ENCODE measurements around the gene GKN2. TPM values are rescaled to one million over a fixed set of nuclear protein-coding genes. Genes with fewer than 3 reads are reported as not detected.
"Not testable (repeated sequence)": the region's sequence is repeated elsewhere in the genome, so short reads cannot be mapped to it uniquely, and the experiment has no call there.

The GKN2 gene
- total RNA-seq, 1 donor from 2014 or later, result not detected

DNA sequence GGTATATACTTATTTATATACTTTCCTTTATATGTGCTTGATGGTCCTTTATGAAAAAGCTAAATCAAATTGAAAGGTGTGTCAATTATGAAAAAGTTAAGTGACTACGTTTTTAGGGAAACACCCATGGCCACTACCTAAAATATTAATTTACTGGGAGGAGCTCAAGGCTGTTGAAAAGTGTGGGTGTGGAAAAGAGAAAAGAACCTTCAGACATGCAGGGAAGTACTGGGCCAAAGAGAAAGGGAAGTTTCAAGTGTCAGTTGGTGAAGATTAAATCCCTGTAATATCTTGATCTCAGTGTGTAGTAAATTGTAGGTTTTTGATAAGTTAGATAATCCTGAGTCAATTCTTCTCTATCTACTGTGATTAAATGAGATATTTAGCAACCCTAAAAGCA is 15.5 kb upstream of the GKN2 start:
- Histone ChIP-seq H3K9ac (ENCODE audit: low read depth in 1 of 3, low read length in 3 of 3) (no peak overlapping the region), H3K4me1 (ENCODE audit: control insufficient read depth in 3 of 3, insufficient read depth in 3 of 3, low read length in 3 of 3) (no peaks in the 10 kb centered on the region), H3K27ac (ENCODE audit: low read depth, low read length) (no peak overlapping the region), H3K9me3 (ENCODE audit: control insufficient read depth in 3 of 3, low read length in 3 of 3) (no peaks in the 10 kb centered on the region), H3K27me3 (ENCODE audit: control insufficient read depth in 3 of 3, insufficient read depth in 3 of 3, low read length in 3 of 3) (no peaks in the 10 kb centered on the region), H3K4me3 (ENCODE audit: low read length in 3 of 3) (no peak overlapping the region), H3K36me3 (ENCODE audit: control insufficient read depth in 3 of 3, insufficient read depth in 3 of 3, low read length in 3 of 3) (no peaks in the 10 kb centered on the region)

DNA sequence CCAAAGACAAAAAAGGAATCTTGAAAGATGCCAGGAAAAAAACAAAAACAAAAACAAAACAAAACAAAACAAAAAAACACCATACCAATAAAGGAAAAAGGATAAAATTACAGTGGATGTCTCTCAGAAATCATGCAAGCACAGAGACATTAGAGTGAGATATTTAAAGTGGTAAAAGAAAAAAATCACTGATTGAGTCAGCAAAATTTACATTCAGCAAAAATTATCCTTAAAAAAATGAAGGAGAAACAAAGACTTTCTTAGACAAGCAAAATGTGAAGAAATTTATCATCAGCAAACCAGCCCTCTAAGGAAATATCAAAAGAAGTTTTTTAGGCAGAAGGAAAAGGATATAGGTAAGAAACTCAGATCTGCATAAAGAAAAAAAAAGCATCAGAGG is 11.6 kb upstream of the GKN2 start:
- Histone ChIP-seq H3K9me3 (ENCODE audit: control insufficient read depth in 3 of 3, low read length in 3 of 3) (no peaks in the 10 kb centered on the region), H3K4me1 (ENCODE audit: control insufficient read depth in 3 of 3, insufficient read depth in 3 of 3, low read length in 3 of 3) (no peaks in the 10 kb centered on the region), H3K36me3 (ENCODE audit: control insufficient read depth in 3 of 3, insufficient read depth in 3 of 3, low read length in 3 of 3) (no peaks in the 10 kb centered on the region), H3K27ac (ENCODE audit: low read depth, low read length) (no peak overlapping the region), H3K4me3 (ENCODE audit: low read length in 3 of 3) (no peak overlapping the region), H3K27me3 (ENCODE audit: control insufficient read depth in 3 of 3, insufficient read depth in 3 of 3, low read length in 3 of 3) (no peaks in the 10 kb centered on the region), H3K9ac (ENCODE audit: low read depth in 1 of 3, low read length in 3 of 3) (no peak overlapping the region)

DNA sequence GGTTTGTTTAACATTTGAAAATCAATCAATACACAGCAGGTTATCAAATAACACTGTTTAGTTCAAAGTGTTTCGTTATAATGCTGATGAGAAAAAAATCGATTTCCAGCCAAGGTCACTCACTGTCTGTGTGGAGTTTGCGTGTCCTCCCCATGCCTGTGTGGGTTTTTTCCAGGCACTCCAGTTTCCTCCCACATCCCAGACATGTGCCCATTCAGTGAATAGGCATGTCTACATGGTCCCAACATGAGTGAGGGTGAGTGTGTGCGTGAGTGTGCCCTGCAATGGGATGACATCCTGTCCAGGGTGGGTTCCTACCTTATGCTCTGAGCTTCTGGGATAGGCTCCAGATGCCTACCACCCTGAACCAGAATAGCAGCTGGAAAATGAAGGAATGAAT is 8.7 kb upstream of the GKN2 start:
- Histone ChIP-seq H3K9ac (ENCODE audit: low read depth in 1 of 3, low read length in 3 of 3) (no peak overlapping the region), H3K4me3 (ENCODE audit: low read length in 3 of 3) (no peak overlapping the region), H3K27me3 (ENCODE audit: control insufficient read depth in 3 of 3, insufficient read depth in 3 of 3, low read length in 3 of 3) (no peaks in the 10 kb centered on the region), H3K9me3 (ENCODE audit: control insufficient read depth in 3 of 3, low read length in 3 of 3) (no peaks in the 10 kb centered on the region), H3K27ac (ENCODE audit: low read depth, low read length) (no peak overlapping the region), H3K4me1 (ENCODE audit: control insufficient read depth in 3 of 3, insufficient read depth in 3 of 3, low read length in 3 of 3) (no peaks in the 10 kb centered on the region), H3K36me3 (ENCODE audit: control insufficient read depth in 3 of 3, insufficient read depth in 3 of 3, low read length in 3 of 3) (no peaks in the 10 kb centered on the region)

DNA sequence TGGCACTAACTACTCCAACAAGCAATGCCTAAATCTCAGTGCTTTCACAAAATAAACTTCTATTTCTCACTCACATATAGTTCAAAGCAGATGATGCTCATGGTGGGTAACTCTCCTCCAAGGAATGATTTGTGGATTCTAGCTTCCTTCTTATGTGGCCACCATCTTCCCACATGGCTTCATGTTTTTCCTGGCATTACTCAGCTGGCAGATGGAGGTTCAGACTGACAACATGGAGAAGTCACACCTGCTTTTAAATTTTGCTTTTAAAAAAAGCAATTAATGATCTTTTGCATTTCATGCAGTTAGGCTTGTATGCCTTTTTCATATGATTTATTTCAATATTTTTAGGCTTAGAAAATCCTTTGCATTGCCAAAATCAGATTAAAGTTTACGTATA is 6.3 kb upstream of the GKN2 start:
- Histone ChIP-seq H3K27me3 (ENCODE audit: control insufficient read depth in 3 of 3, insufficient read depth in 3 of 3, low read length in 3 of 3) (no peaks in the 10 kb centered on the region), H3K9ac (ENCODE audit: low read depth in 1 of 3, low read length in 3 of 3) (no peak overlapping the region), H3K4me1 (ENCODE audit: control insufficient read depth in 3 of 3, insufficient read depth in 3 of 3, low read length in 3 of 3) (no peaks in the 10 kb centered on the region), H3K4me3 (ENCODE audit: low read length in 3 of 3) (no peak overlapping the region), H3K9me3 (ENCODE audit: control insufficient read depth in 3 of 3, low read length in 3 of 3) (no peaks in the 10 kb centered on the region), H3K27ac (ENCODE audit: low read depth, low read length) (no peak overlapping the region), H3K36me3 (ENCODE audit: control insufficient read depth in 3 of 3, insufficient read depth in 3 of 3, low read length in 3 of 3) (no peaks in the 10 kb centered on the region)

DNA sequence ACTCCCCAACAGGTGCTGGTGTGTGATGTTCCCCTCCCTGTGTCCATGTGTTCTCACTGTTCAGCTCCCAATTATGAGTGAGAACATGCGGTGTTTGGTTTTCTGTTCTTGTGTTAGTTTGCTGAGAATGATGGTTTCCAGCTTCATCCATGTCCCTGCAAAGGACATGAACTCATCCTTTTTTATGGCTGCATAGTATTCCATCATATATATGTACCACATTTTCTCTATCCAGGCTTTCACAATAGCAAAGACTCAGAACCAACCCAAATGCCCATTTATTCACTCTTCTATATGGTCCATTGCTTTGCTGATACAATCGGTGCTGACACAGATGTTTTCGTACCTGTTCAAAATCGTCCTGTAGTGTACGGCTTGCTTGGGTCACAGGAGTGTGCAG is 2.7 kb upstream of the GKN2 start:
- H3K27ac ChIP-seq (ENCODE audit: low read depth, low read length); H3K9ac ChIP-seq (ENCODE audit: low read depth in 1 of 3, low read length in 3 of 3); H3K36me3 ChIP-seq (ENCODE audit: control insufficient read depth in 3 of 3, insufficient read depth in 3 of 3, low read length in 3 of 3); H3K4me3 ChIP-seq (ENCODE audit: low read length in 3 of 3); H3K4me1 ChIP-seq (ENCODE audit: control insufficient read depth in 3 of 3, insufficient read depth in 3 of 3, low read length in 3 of 3); H3K27me3 ChIP-seq (ENCODE audit: control insufficient read depth in 3 of 3, insufficient read depth in 3 of 3, low read length in 3 of 3); H3K9me3 ChIP-seq (ENCODE audit: control insufficient read depth in 3 of 3, low read length in 3 of 3): not testable (repeated sequence)

DNA sequence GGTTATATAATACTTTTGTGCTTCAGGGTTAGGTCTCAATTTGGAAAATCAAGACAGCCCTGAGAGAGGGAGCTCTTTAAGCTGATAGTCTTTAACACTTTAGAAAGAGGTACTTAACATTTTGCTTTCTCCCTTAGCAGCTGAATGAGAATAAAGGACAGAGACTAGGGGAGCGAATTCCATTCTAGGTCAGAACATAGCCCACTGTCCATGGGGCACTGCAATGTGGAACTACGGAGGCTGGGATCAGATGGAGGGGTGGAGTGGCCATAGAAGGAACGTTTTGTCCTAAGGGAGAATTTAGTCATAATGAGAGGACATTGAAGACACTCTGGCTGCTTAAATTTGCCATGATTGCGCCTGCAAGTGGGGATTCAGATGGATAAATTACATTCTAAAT is 794 bp downstream of the GKN2 start:
- H3K9ac ChIP-seq (ENCODE audit: low read depth in 1 of 3, low read length in 3 of 3), result no peak overlapping the region
- no peaks in the 10 kb centered on the region for H3K4me1 ChIP-seq (ENCODE audit: control insufficient read depth in 3 of 3, insufficient read depth in 3 of 3, low read length in 3 of 3)
- peaks cover 0 to 3% (median 0%) of the 10 kb centered on the region in 3 donors for H3K27me3 ChIP-seq (ENCODE audit: control insufficient read depth in 3 of 3, insufficient read depth in 3 of 3, low read length in 3 of 3)
- no peaks in the 10 kb centered on the region for H3K36me3 ChIP-seq (ENCODE audit: control insufficient read depth in 3 of 3, insufficient read depth in 3 of 3, low read length in 3 of 3)
- no peaks in the 10 kb centered on the region for H3K9me3 ChIP-seq (ENCODE audit: control insufficient read depth in 3 of 3, low read length in 3 of 3)
- H3K4me3 ChIP-seq (ENCODE audit: low read length in 3 of 3), result no peak overlapping the region
- H3K27ac ChIP-seq (ENCODE audit: low read depth, low read length), result no peak overlapping the region

DNA sequence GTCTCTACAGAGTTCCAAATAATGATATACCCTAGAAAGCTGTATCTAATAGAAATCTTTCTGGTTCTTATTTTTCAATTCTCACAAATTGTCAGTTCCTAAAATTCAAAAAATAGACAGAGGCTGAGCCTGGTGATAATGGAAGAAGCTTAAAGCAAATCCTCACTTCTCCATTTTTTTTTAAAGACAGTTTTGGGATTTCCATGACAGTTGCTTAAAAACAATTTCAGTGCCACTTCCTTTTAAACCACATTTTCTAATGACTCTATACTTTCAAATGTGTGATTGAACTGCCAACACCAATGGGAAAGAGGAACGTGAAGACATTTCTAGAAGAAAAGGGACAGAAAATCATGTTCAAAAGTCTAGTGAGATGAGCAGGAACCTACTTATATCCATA is 4.0 kb downstream of the GKN2 start:
- no peak overlapping the region for H3K9ac ChIP-seq (ENCODE audit: low read depth in 1 of 3, low read length in 3 of 3)
- H3K4me3 ChIP-seq (ENCODE audit: low read length in 3 of 3), result no peak overlapping the region
- H3K36me3 ChIP-seq (ENCODE audit: control insufficient read depth in 3 of 3, insufficient read depth in 3 of 3, low read length in 3 of 3), result no peaks in the 10 kb centered on the region
- H3K4me1 ChIP-seq (ENCODE audit: control insufficient read depth in 3 of 3, insufficient read depth in 3 of 3, low read length in 3 of 3), result peaks cover 0 to 2% (median 1%) of the 10 kb centered on the region in 3 donors
- H3K9me3 ChIP-seq (ENCODE audit: control insufficient read depth in 3 of 3, low read length in 3 of 3), result no peaks in the 10 kb centered on the region
- no peak overlapping the region for H3K27ac ChIP-seq (ENCODE audit: low read depth, low read length)
- H3K27me3 ChIP-seq (ENCODE audit: control insufficient read depth in 3 of 3, insufficient read depth in 3 of 3, low read length in 3 of 3), result peaks cover 0 to 3% (median 0%) of the 10 kb centered on the region in 3 donors

DNA sequence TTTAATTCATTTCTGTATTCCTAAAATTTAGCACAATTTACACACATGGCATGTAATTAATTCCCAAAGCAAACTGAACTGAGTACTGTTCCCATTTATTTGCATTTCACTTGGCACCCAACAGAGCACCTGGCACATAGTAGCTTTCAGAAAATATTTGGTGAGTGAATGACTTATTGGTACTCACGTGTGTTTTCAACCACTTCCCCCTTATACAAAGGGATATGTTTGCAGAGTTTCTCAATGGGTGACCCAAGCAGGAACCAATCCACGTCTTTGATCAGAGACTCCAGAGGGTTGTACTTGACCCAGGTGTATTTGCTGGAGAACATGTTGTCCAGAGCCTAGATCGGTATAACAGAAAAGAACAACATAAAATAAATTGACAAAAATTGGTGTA is 6.6 kb downstream of the GKN2 start:
- H3K4me1 ChIP-seq (ENCODE audit: control insufficient read depth in 3 of 3, insufficient read depth in 3 of 3, low read length in 3 of 3), result peaks cover 0 to 3% (median 3%) of the 10 kb centered on the region in 3 donors
- H3K36me3 ChIP-seq (ENCODE audit: control insufficient read depth in 3 of 3, insufficient read depth in 3 of 3, low read length in 3 of 3), result no peaks in the 10 kb centered on the region
- no peaks in the 10 kb centered on the region for H3K9me3 ChIP-seq (ENCODE audit: control insufficient read depth in 3 of 3, low read length in 3 of 3)
- H3K4me3 ChIP-seq (ENCODE audit: low read length in 3 of 3), result no peak overlapping the region
- H3K27ac ChIP-seq (ENCODE audit: low read depth, low read length), result no peak overlapping the region
- peaks cover 0 to 3% (median 0%) of the 10 kb centered on the region in 3 donors for H3K27me3 ChIP-seq (ENCODE audit: control insufficient read depth in 3 of 3, insufficient read depth in 3 of 3, low read length in 3 of 3)
- no peak overlapping the region for H3K9ac ChIP-seq (ENCODE audit: low read depth in 1 of 3, low read length in 3 of 3)

DNA sequence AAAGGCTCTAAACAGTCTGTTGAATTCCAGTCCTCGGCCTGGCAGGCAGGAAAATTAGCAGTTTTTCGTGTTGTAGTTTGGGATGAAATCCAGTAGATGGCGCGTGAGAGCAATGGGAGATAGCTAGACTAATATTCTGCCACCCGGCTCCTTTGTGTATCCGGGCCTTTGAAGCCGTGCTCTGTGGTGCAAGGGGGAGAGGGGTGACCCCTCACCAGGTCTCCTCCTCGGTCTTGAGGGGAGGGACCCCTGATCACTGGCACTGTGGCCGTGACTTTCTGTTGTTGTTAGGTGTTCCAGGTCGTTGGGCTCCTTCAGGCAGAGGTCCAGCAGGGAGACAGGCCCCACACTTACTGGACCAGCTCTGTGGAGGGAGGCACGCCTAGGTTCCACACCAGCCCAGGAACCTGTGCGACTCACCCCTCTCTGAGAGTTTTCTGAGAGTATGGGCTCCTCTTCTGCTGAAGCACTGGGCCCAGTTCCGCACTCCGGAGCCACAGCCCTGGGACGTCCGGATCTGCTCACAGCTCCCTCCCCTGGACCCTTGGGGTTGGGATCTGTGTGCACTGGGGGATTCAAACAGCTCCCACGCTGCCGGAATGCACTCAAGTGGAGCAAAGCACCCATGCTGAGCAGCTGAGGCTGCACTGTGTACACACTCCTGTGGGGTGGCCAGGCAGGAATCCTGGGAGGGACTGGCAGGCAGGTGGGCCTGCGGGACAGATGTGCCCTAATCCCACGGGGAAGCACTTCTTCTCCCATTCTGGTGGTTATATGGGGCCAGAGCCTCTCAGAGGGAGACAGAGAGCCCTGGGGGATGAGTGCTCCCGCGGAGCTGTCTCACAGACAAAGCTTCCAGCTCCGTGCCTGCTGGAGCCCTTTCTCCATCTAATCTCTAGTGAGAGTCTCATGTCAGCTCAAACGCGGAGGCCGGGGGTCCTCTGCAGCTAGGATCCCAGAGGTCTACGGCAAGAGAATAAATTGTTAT is 8.8 kb downstream of the GKN2 start:
- no peaks in the 10 kb centered on the region for H3K36me3 ChIP-seq (ENCODE audit: control insufficient read depth in 3 of 3, insufficient read depth in 3 of 3, low read length in 3 of 3)
- H3K27ac ChIP-seq (ENCODE audit: low read depth, low read length), result no peak overlapping the region
- no peak overlapping the region for H3K9ac ChIP-seq (ENCODE audit: low read depth in 1 of 3, low read length in 3 of 3)
- H3K4me3 ChIP-seq (ENCODE audit: low read length in 3 of 3), result no peak overlapping the region
- H3K4me1 ChIP-seq (ENCODE audit: control insufficient read depth in 3 of 3, insufficient read depth in 3 of 3, low read length in 3 of 3), result peaks cover 0 to 3% (median 3%) of the 10 kb centered on the region in 3 donors
- H3K27me3 ChIP-seq (ENCODE audit: control insufficient read depth in 3 of 3, insufficient read depth in 3 of 3, low read length in 3 of 3), result no peaks in the 10 kb centered on the region
- no peaks in the 10 kb centered on the region for H3K9me3 ChIP-seq (ENCODE audit: control insufficient read depth in 3 of 3, low read length in 3 of 3)

DNA sequence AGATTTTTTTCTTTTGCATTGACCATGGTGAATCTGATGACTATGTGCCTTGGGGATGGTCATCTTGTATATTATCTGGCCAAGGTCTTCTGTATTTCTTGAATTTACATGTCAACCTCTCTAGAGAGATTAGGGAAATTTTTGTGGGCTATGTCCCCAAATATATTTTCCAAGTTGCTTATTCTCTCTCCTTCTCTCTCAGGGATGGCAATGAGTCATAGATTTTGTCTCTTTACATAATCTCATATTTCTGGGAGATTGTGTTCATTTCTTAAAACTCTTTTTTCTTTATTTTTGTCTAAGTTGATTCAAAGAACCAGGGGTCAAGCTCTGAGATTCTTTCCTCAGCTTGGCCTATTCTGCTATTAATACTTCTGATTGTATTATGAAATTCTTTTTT is 9.9 kb downstream of the GKN2 start:
- H3K4me3 ChIP-seq (ENCODE audit: low read length in 3 of 3), result no peak overlapping the region
- H3K27ac ChIP-seq (ENCODE audit: low read depth, low read length), result no peak overlapping the region
- no peaks in the 10 kb centered on the region for H3K9me3 ChIP-seq (ENCODE audit: control insufficient read depth in 3 of 3, low read length in 3 of 3)
- peaks cover 0 to 3% (median 3%) of the 10 kb centered on the region in 3 donors for H3K4me1 ChIP-seq (ENCODE audit: control insufficient read depth in 3 of 3, insufficient read depth in 3 of 3, low read length in 3 of 3)
- H3K36me3 ChIP-seq (ENCODE audit: control insufficient read depth in 3 of 3, insufficient read depth in 3 of 3, low read length in 3 of 3), result no peaks in the 10 kb centered on the region
- H3K27me3 ChIP-seq (ENCODE audit: control insufficient read depth in 3 of 3, insufficient read depth in 3 of 3, low read length in 3 of 3), result no peaks in the 10 kb centered on the region
- H3K9ac ChIP-seq (ENCODE audit: low read depth in 1 of 3, low read length in 3 of 3), result no peak overlapping the region

All from skeletal muscle tissue (tissue), 4 donors.